Left ventricle myocardium superior (tissue), 1 donor: ENCODE results near the gene MX2. TPM values are rescaled to one million over a fixed set of nuclear protein-coding genes. Genes with fewer than 3 reads are reported as not detected.
A peak's percentile ranks its signal among the peaks of the same experiment; 100 is the strongest.

Experiments used
- ATAC-seq: fragments of 200-7000 bp; cut with Tn5 transposase; one replicate; pipeline ENCODE4 v1.9.1; 2020; ENCODE audit warnings: mild to moderate bottlenecking, moderate library complexity
- DNase-seq: peaks from one replicate; pipeline ENCODE4 v3.0.0-alpha.2; 2020
- intact Hi-C: fragments of 100-400 bp; cut with micrococcal nuclease; formaldehyde crosslinking; loops from one replicate; pipeline ENCODE4 v1.11.0; 2022
- total RNA-seq: library from RNA; stranded (reverse); fragmentation: NEBNext Ultra II Directional; extraction: Animal tissue kit (Norgen Biotek cat#: 25700); gene quantifications from one replicate; pipeline ENCODE4 v1.2.1, GENCODE V29; 2021
- donor health status: DM: no; HTN: yes; CAD: no; lungs with severe emphysema.

Gene MX2
- total RNA-seq, 1 donor from 2014 or later = 7.1 TPM

- ATAC-seq = no peak
- no peak for DNase-seq
- intact Hi-C loops = no loop called here
These were observed 11.4 kb downstream of the MX2 start for GRCh38 chr21:41373253-41373652.

- DNase-seq (no peak), ATAC-seq (no peak)
- intact Hi-C loops = no loop called here
These were observed 11.9 kb downstream of the MX2 start for GRCh38 chr21:41373763-41374162.

DNA sequence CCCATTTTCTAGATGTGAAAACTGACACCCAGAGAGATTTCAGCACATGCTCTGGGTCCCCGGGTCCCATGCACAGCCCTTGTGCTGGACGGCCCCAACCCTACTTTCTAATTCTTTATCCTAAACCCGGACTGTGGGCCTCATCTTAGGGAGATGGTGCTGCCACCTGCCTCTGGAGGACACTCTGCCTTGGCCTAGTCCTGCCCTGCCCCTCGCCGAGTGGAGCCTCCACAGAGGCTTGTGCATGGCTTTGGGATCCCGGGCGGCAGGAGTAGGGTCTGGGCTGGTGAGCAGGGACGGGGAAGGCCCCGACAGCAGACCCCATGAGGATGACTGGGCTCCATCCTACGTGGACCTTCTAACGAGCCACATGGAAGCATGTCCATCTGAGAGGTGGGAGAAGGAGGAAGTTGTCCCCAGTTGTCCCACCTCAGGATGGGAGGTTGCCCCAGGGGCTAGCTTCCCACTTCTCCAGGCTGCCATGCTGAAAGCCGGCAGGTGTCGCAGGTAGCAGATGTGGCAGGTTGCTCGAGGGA lies 12.4 kb downstream of the MX2 start:
- intact Hi-C loops = no loop called here
- no peak for DNase-seq
- no peak for ATAC-seq

DNA sequence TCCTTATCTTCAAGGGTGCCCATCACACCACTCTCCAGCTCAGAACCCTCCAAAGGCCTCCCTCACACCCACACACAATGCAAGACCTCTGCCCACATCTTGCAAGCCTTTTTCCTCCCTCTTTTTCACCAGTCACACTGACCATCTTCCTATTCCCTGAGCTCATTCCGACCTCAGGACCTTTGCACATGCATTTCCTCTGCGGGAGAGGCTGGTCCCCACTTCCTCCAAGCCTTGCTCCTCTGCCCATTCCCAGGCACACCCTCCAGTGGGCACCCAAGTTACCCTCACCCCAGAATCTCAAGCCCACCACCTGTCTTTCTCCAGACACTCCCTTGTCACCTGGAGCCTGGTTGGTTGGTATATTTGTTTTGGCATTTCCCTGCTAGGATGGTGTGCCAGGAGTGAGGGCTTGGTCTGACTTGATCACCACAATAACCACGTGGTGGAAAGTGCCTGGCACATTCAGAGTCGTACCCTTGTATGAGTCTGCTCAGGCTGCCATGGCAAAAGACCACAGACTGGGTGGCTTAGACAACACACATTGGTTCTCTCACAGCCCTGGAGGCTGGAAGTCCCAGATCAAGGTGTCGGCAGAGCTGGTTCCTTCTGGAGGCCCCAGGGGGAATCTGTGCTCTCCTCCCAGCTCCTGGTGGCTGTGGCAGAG lies 13.2 kb downstream of the MX2 start:
- DNase-seq (no peak), ATAC-seq (no peak)
- intact Hi-C loops = no loop called here

DNA sequence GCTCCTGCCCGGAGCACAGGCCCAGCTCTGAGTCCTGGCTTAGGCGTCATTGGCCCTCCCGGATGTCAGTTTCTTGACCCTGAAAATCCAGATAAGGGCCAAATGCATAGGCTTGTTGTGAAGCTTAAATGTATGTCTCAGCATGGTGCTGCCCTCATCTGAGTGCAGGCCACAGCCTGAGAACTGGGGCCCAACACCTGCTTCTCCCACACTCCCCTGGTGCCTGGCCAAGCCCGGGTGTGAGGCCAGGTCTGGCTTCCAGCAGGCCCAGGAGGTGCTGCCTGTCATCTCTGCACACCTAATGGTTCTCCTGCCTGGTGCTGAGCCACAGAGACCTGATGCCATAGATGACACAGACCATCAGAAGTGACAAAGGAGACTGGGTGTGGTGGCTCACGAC lies 14.0 kb downstream of the MX2 start:
- intact Hi-C loops = no loop called here
- DNase-seq (no peak), ATAC-seq (no peak)

DNA sequence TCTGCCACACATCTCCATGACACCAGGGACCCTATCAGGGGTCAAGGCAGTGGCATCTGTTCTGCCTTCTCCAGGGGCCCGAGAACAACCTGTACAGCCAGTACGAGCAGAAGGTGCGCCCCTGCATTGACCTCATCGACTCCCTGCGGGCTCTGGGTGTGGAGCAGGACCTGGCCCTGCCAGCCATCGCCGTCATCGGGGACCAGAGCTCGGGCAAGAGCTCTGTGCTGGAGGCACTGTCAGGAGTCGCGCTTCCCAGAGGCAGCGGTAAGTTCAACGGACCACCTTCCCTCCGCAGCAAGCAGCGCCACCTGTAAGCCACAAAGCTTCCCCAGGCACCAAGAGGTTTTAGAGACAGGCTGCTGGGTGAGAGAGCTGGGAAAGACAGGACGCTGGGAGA lies 15.9 kb downstream of the MX2 start:
- intact Hi-C loops = no loop called here
- DNase-seq = no peak
- no peak for ATAC-seq

GRCh38 chr21:41378849-41379248 lies 17.0 kb downstream of the MX2 start:
- intact Hi-C loops = no loop called here
- no peak for ATAC-seq
- DNase-seq = no peak

GRCh38 chr21:41379901-41380300 lies 18.1 kb downstream of the MX2 start:
- DNase-seq = no peak
- ATAC-seq = no peak
- intact Hi-C loops = no loop called here

GRCh38 chr21:41381731-41382130 lies 19.9 kb downstream of the MX2 start:
- ATAC-seq (no peak), DNase-seq (no peak)
- intact Hi-C loops = no loop called here

DNA sequence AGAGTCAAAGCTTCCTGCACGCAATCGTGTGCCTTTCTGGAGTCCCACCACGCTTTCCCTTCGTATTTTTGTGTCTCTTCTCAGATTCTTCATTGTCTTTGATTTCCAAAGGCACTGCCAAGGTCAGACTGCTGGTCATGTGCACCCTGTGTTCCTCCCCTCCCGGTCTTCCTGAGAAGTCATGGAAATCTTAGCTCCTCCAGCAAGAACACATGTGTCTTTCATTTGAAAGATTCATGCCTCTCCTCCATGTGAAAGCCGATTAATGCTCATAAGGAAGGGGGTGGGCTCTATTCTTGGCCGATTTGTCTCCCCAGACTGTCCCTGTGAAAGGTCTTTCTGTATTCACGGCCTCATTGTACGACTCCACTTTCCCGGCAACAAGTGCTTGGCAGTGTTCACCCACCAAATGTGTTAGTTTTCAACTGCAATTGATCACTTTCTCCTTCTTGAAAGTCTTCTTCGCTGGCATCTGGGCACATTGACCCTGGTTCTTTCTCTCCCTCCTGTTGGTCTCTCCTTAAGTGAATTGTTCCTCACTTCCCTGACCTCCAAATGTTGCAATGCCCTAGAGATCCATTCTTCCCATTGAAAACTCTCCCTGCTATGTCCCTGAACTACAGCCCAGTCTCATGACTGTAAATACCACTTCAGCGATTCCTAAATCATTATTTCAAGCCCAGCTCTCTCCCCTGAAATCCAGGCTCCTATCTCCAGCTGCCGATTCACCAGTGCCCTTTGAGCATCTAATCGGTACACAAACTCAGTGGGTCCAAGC lies 25.4 kb downstream of the MX2 start:
- DNase-seq (no peak), ATAC-seq (peak; percentile 29)
- intact Hi-C loops = no loop called here

GRCh38 chr21:41387824-41388223 lies 26.0 kb downstream of the MX2 start:
- intact Hi-C loops = no loop called here
- DNase-seq = no peak
- no peak for ATAC-seq

- intact Hi-C loops = no loop called here
- DNase-seq (no peak), ATAC-seq (no peak)
These were observed 26.4 kb downstream of the MX2 start for GRCh38 chr21:41388259-41388658.

GRCh38 chr21:41390043-41390639 lies 28.3 kb downstream of the MX2 start:
- DNase-seq (no peak), ATAC-seq (no peak)
- intact Hi-C loops = no loop called here

GRCh38 chr21:41393876-41394465 lies 32.1 kb downstream of the MX2 start:
- intact Hi-C loops = no loop called here
- ATAC-seq (no peak), DNase-seq (no peak)

DNA sequence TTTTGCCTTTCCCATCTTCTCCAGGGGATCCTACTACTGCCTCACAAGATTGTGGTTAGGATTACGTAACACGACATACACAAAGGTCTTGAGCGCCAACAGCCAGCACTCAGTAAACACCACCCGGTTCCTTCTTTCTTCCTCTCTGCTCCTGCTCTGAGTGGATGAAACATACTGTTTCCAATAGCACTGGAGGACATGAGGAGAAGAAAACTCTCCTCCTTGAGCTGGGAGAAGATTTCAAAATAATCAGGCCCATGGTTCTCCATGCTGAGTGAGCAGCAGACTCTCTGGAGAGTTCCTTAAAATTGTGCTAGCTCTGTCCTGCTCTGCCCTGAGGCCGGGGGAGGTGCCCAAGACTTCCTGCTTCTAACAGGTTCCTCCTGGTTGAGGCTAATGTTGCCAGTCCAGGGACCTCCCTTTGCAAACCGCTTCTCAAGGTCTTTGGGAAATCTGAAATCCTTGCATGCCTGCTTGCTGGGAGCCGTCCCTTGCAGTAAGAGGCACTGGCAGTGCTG lies 34.8 kb downstream of the MX2 start:
- intact Hi-C loops = no loop called here
- ATAC-seq = peak; percentile 81

DNA sequence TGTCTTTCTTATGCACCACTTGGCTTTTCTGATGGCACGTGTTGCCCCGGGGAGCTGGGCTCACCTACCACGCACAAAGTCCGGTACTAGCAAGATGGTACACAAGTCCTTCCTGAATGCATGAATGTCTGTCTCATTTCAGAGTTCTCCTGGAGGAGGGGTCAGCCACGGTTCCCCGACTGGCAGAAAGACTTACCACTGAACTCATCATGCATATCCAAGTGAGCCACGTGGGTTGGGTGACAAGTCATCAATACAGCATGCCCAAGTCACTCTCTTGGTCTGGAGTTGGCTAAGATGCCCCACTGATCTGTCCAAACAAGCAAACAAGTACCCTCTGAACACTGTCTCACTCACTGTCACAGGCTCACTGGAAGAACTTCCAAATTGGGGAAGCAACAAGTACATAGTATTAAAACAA lies 35.7 kb downstream of the MX2 start:
- DNase-seq (no peak), ATAC-seq (peak; percentile 27)
- intact Hi-C loops = no loop called here

More for the DNA sequence above, 34.8 kb downstream of the MX2 start:
- peak; percentile 52 for DNase-seq

DNA sequence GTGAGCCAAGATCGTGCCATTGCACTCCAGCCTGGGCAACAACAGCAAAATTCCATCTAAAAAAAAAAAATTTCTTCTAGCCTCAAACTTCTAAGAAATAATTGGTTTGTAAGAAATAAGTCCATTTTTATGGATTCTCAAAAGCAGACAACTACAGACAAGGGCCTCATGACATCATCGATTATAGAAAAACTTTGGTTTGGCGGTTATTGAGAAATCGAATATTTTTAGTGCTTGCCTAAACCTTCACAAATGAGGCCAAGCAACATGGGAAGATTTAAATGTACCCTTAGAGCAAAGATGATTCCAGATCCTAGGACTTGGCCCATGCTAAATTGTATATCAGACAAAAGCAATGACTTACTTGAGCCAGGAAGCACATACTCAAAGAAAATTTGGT lies 36.4 kb downstream of the MX2 start:
- ATAC-seq (no peak), DNase-seq (no peak)
- intact Hi-C loops = no loop called here

DNA sequence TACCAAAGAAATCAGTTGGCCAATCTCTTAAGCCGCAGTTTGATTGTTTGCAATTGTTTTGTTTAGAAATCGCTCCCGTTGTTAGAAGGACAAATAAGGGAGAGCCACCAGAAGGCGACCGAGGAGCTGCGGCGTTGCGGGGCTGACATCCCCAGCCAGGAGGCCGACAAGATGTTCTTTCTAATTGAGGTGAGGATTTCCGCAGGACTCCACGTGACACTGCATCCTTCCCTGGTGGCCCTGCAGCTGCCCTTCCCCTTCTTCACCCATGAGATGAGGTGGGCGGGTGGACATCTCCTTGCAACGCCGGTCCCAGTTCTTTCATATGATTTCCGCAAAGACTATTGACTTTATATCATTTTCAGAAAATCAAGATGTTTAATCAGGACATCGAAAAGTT lies 37.0 kb downstream of the MX2 start:
- intact Hi-C loops = no loop called here
- no peak for DNase-seq
- no peak for ATAC-seq

DNA sequence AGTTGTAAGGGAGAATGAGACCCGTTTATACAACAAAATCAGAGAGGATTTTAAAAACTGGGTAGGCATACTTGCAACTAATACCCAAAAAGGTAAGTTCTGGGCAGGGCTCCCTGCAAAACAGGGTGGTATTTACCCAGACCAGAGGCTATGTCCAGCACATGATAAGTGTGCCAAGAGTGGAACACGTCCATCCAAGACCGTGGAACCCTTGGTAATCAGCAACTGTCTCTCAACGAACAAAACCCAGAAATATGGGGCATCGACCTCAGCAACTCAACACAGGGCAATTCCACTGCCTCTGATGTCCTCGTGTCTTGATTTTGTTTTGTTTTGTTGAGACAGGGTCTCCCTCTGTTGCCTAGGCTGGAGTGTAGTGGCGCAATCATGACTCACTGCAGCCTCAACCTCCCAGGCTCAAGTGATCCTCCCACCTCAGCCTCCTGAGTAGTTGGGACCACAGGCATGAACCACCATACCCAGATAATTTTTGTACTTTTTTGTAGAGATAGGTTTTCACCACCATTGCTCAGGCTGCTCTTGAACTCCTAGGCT lies 37.5 kb downstream of the MX2 start:
- ATAC-seq = no peak
- intact Hi-C loops = no loop called here
- DNase-seq = no peak
